ENCODE measurements around the gene ICAM2. TPM values are rescaled to one million over a fixed set of nuclear protein-coding genes. Genes with fewer than 3 reads are reported as not detected.

Gene ICAM2
- 0.14 TPM in 1 of 2 replicates, not detected in the other for total RNA-seq (2014; rRNA removed; shearing (Covaris generic))

- no peak for DNase-seq (ENCODE audit: low spot score)
Observed at GRCh38 chr17:64020056-64020766, at the start of gene ICAM2. ICAM2 (minus strand) TSS chr17:64020633; CDS start chr17:64006691, 13,942 bp downstream.

- no peak for DNase-seq (ENCODE audit: low spot score)
Observed at GRCh38 chr17:64070213-64070612, 49.8 kb upstream of the ICAM2 start.

DNA sequence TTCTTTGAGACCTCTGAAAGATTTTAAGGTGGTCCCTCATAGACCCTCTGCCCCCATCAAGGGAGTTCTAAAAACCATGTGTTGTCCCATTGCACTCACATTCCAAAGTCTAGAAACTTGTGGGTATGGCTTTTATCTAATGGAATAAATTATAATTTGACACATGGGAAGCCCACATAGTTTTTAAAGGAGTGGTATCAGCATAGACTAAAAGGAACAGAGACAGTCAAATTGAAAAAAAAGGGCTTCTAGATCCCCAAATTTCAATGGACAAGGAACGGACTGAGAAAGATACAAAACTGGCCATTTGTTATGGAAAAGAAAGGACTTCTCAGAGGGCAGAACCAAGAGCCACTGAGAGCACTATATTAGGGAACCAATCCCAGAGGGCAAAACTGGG lies 48.7 kb upstream of the ICAM2 start:
- DNase-seq (ENCODE audit: low spot score), result no peak

DNA sequence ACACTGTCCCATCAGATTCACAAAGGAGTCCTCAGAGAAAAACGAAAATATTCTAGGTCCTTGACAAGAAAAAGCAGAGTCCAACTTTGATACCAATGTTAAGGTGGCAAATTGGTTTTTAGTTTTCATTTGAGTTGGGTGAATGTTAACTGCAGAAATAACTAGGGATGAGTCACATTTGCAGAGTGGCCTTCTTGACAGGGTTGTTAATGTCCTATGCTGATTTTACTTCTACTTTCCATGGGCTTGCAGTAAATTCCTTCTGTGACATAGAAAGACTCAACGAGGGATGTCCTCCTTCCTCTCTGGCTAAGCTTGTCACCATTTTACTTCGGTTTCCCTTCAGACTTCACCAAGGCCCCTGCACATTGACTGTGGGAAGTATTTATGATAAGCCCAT lies 47.2 kb upstream of the ICAM2 start:
- DNase-seq (ENCODE audit: low spot score), result no peak

DNA sequence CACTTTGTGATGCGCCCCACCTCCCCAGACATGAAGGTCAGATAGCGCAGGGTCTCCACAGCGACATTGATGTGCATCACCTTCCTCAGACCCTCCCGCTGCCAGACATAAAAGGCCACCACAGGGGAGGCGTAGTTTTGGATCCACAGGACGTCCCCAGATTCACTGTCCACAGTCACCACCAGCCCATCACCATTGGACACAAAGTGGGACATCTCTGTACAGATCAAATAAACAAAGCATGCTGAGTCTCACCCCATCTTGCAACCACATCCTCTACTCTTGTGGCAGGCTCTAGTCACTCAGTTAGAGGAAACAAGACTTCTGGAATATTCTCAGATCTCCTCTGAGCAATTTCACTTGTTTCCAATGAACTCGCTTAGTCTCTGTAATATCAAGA lies 46.3 kb upstream of the ICAM2 start:
- DNase-seq (ENCODE audit: low spot score), result no peak

GRCh38 chr17:64065161-64065560 lies 44.7 kb upstream of the ICAM2 start:
- no peak for DNase-seq (ENCODE audit: low spot score)

DNA sequence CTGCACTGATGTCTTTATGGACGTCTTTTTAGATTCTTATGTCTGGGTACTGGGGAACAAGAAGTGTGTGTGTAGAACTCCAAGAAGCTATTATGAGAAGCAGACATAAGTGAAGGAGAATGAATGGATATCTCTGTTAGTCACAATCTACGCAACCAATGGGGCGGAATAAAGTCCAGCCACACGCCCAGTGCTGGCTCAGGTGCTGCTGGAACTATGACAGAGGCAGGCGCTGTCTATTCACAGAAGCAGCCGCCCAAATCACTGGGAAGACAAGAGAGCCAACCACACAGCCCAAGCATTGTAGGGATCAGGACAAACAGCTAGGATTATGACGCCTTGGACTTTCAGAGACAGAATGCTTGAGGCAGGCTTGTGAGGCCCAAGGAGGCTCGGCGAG lies 43.9 kb upstream of the ICAM2 start:
- no peak for DNase-seq (ENCODE audit: low spot score)

- DNase-seq (ENCODE audit: low spot score), result no peak
Observed at GRCh38 chr17:64063766-64064224, 43.4 kb upstream of the ICAM2 start.

- DNase-seq (ENCODE audit: low spot score), result no peak
Observed at GRCh38 chr17:64063088-64063487, 42.7 kb upstream of the ICAM2 start.

DNA sequence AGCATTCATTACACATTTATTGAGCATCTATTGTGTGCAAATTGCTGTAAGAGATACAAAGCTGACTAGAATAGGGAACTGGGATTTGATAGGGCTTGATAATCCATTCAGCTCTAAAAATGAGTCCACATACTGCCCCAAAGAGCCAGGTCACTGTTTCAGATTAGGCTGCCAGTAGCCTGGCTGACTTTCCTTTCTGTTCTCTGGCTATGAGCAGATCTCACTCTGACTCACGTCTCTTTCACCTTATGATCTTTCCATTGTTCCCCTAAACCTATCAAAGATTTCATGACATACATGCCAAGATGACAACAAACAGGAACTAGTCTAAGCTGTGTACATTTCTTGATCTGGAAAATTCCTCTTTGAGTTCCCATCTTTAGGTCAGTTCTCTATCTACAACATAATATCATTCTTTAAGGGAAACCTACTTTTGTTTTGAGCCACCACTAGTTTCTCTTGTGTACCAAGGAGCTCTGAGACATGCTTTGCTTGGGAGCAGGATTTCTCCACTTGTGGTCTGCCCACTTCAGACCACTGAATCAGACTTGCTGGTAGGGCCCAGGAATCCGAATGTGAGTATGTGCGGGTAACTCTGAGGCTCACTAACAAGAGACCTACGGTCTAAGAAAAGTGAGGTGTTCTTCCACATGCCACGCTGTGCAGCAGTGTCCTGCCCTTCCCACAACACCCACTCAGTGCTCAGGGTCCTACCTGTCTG lies 40.9 kb upstream of the ICAM2 start:
- no peak for DNase-seq (ENCODE audit: low spot score)

GRCh38 chr17:64060331-64060730 lies 39.9 kb upstream of the ICAM2 start:
- DNase-seq (ENCODE audit: low spot score), result no peak

DNA sequence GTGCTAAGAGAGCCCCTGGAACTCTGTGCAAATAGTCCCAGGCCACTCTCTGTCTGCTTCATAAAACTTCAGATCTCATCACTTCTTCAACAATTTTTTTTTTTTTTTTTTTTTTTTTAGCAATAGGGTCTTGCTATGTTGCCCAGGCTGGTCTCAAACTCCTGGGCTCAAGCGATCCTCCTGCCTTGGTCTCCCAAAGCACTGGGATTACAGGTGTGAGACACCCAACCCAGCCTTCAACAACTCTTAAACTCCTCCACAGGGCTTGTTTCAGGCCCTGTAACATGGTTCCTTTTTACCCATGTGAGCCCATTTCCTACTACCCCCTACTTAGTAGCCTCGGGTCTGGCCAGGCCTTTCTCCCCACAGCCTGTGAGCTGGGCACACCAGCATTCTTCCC lies 39.3 kb upstream of the ICAM2 start:
- DNase-seq (ENCODE audit: low spot score), result no peak

GRCh38 chr17:64058621-64059020 lies 38.2 kb upstream of the ICAM2 start:
- DNase-seq (ENCODE audit: low spot score), result no peak

- DNase-seq (ENCODE audit: low spot score), result no peak
Observed at GRCh38 chr17:64057701-64058263, 37.3 kb upstream of the ICAM2 start.

GRCh38 chr17:64056269-64057005 lies 36.0 kb upstream of the ICAM2 start:
- DNase-seq (ENCODE audit: low spot score), result no peak

DNA sequence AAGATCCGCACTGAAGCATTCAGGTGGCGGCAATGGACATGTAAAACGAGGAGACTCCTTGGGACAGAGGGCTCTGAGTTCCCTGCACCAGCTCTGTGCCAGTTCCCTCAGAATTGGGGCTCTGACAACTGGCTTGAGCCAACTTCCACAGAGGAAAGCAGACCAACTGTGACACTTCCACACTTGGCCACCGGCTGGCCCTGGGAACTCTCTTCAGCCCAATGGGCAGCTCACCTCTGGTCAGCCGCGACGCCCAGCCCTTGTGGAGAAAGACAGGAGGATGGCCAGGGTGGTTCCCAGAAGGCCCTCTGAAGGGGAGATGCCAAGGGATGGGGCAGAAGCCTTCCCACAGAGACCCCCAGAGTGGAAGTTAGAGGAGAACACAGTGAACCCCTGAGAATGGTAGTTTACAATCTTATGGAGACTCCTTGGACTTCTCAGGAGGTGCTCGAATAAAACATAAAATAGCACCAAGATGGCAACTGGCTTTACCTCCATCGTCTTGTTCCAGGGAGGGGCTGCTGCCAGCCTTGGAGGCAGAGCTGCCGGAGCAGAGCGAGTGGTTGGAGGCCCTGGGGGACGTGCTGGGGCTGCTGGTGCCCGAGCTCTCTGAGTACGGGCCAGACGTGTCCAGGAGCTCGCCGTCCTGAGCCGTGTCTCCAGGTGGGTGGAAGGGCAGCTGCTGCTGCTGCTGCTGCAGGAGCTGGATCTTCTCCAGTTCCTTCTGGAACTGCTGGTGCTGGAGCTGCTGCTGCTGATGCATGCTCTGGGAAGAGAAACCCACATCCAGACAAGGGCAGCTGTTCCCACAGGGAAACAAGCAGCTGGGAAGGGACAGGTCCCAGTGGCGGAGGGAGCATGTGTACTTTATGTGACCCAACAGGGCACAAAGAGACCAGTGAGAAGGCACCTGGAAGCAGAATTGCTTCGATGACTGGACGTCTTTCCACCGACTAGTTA lies 35.0 kb upstream of the ICAM2 start:
- no peak for DNase-seq (ENCODE audit: low spot score)

DNA sequence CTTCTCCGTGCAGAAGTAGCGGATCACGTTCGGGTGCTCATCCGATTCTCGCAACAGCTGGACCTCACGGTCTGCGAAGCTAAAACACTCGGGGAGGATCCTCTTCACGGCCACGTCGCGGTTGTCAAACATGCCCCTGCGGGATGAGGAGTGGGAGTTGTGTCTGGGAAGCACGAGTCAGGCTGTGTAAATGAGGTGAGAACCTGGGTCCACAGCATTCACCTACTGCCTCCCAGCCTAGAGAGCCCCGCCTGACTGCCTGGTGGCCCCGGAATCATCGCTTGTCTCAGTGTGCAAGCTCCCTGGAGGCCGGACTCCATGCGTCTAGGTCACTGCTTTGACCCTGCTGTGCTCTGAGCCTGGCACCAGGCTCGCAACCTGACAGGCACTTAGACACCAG lies 33.9 kb upstream of the ICAM2 start:
- no peak for DNase-seq (ENCODE audit: low spot score)

DNA sequence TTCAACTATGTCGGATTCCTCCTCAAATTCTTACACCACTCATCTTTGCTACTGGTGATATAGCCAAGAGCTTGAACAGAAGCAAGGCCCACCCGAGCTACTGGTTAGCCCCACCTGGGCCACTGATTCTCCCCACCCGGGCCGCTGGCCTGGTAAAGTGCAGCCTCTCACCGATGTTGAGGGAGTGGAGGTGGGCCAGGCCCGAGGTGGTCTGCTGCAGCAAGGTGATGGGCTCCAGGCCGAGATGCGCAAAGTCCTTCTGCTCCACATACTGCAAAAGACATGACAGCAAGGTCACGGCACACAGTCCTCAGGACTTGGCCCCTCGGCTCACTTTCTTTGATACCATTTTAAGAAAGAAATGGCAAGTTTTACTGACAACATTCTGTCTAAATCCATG lies 32.7 kb upstream of the ICAM2 start:
- DNase-seq (ENCODE audit: low spot score), result no peak

GRCh38 chr17:64051153-64051552 lies 30.7 kb upstream of the ICAM2 start:
- DNase-seq (ENCODE audit: low spot score), result no peak

DNA sequence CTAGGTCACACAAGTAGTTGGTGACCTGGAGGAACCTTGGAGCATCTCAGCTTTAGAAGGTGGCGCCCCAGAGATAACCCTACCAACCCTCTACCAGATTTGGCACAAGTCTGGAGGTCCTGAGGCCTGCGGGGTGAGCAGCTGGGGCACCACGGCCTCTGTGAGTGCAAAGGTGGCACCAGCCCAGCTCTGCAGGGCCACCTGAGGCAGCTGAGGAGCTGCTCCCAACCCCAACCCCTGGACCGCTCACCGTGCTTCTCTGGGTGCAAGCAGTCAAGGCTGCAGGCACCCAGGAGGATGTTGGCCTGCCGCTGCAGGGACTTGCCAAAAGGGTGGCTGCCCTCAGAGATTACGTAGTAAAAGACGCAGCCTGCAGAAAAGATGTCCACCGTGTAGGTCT lies 28.4 kb upstream of the ICAM2 start:
- DNase-seq (ENCODE audit: low spot score), result no peak

DNA sequence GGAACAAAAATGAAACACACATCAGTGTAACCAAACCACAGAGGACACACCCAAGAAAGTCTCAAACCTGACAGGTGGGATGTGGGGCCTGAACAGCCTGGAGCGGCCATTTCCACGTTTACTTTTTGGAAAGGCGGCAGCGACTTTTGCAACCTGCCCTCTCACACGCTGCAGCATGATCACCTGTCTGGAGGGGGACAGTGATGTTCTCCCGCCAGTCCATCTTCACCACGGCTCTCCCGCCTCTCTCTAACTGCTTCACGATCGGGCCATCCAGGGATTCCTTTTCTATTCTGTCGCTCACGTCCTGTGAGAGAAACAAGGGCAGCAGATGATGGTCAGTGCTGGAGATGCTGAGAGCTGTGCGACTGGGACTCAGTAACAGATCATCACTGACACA lies 24.7 kb upstream of the ICAM2 start:
- no peak for DNase-seq (ENCODE audit: low spot score)
